CD4-positive, alpha-beta T cell treated with Interleukin-4 for 4 hours (primary cell): ENCODE data around the gene KIAA1958.

ENCODE experiments used
- DNase-seq: peaks from one replicate; pipeline ENCODE4 v3.0.0-alpha.2; 2020

The KIAA1958 gene

DNA sequence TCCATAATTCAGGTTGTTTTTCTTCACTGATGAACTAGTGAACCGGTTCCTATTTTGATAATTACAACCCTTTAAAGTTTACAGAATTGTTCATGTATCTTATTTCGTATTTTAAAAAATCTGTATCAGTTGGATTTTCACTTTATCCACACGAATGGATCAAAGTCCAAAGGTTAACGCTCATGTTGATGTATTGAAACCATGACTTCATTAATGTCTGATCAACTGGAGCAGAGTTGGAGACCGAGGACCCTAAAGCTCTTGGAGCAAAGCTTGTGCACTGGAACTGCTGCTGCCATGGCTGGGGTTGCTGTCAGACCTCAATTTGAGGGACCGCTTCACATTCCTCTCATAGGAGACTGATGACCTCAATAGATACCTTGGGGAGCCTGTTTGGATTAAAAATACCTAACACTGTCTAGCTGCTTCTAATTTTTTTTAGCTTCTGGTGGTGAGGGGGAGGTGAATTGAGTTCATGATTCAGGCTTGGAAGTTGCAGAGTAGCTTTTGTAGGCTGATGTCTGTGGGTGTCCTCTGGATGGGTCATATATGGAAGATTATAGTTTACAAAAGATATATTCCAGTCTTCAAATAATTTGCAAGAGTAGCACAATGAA lies 45.1 kb downstream of the KIAA1958 start:
- no peak for DNase-seq

GRCh38 chr9:112532427-112532826 lies 45.8 kb downstream of the KIAA1958 start:
- no peak for DNase-seq

- DNase-seq, result no peak
Observed at GRCh38 chr9:112533660-112534059, 47.0 kb downstream of the KIAA1958 start.

- no peak for DNase-seq
Observed at GRCh38 chr9:112535301-112535700, 48.7 kb downstream of the KIAA1958 start.

DNA sequence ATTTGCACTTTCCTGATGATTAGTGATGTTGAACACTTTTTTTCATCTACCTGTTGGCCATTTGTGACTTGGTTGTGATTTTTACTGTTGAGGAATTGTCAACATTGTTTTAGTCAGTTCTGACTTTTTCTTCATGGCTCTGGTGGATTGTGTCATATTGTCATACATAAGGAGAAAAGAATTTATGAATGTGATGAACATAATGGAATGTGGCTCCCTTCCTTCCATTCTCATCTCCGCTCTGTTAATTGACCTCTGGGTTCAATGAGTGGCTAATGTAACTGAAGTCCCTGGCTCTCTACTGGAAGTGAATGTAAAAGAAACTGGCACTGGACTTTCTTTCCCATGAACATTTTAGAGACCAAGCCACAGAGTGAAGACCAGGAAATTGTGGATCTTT lies 49.2 kb downstream of the KIAA1958 start:
- no peak for DNase-seq

GRCh38 chr9:112537561-112537960 lies 50.9 kb downstream of the KIAA1958 start:
- DNase-seq, result no peak

DNA sequence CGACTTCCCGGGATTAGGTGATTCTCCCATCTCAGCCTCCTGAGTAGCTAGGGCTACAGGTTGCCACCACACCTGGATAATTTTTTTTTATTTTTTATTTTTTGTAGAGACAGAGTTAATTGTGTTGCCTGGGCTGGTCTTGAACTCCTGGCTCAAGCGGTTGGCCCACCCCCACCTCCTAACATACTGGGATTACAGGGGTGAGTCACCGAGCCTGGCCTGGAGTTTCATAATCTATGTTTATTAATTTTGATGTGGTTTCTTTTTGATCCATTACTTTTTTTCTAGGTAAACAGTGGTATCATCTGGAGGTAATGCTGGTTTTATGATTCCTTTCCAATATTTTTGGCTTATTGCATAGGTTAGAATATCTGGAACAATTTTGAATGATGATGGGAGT lies 54.2 kb downstream of the KIAA1958 start:
- no peak for DNase-seq

- DNase-seq, result no peak
Observed at GRCh38 chr9:112541685-112542084, 55.1 kb downstream of the KIAA1958 start.

GRCh38 chr9:112542593-112543292 lies 56.1 kb downstream of the KIAA1958 start:
- no peak for DNase-seq

- no peak for DNase-seq
Observed at GRCh38 chr9:112544477-112544876, 57.9 kb downstream of the KIAA1958 start.

- no peak for DNase-seq
Observed at GRCh38 chr9:112545237-112545636, 58.6 kb downstream of the KIAA1958 start.

DNA sequence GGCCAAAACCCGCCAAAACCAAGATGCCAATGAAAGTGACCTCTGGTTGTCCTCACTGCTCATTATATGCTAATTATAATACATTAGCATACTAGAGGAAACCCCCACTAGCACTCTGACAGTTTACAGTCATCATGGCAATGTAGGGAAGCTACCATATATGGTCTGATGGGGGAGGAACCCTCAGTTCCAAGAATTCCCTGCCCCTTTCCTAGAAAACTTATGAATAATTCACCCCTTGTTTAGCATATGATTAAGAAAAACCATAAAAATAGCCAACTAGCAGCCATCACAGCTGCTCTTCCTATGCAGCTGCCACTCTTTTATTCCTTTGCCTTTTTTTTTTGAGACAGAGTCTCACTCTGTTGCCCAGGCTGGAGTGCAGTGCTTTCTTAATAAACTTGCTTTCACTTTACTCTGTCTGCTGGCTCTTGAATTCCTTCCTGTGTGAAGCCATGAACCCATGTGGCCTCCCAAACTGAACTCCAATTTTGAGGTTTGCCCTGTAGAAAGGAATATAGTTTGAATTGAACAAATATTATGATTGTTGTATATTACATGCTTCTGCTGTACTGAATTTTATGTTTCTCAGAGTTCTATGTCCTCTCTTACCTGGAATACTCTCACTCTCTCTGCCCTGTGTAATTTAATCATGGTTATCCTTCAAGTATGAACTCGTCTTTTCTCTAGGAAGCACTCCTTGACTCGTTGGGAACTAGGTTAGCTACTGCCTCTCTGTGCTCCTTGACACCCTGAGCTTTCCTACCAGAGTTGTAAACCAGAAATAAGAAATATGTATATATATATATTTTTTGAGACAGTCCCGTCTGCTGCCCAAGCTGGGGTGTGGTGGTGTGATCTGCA lies 59.8 kb downstream of the KIAA1958 start:
- DNase-seq, result no peak

DNA sequence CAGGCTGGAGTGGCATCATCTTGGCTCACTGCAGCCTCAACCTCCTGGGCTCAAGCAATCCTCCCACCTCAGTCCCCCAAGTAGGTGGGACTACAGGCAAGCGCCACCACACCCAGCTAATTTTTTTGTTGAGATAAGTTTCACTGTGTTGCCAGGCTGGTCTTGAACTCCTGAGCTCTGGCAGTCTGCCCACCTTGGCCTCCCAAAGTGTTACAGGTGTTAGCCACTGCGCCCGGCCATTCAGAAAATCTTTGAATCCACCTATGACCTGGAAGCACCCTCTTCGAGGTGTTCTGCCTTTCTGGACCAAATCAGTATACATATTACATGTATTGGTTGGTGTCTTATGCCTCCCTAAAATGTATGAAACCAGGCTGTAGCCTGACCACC lies 61.4 kb downstream of the KIAA1958 start:
- no peak for DNase-seq

- no peak for DNase-seq
Observed at GRCh38 chr9:112548836-112549595, 62.4 kb downstream of the KIAA1958 start.

GRCh38 chr9:112550531-112550930 lies 63.9 kb downstream of the KIAA1958 start:
- no peak for DNase-seq

- DNase-seq, result no peak
Observed at GRCh38 chr9:112551641-112552040, 65.0 kb downstream of the KIAA1958 start.

- DNase-seq, result no peak
Observed at GRCh38 chr9:112552229-112553056, 65.8 kb downstream of the KIAA1958 start.

DNA sequence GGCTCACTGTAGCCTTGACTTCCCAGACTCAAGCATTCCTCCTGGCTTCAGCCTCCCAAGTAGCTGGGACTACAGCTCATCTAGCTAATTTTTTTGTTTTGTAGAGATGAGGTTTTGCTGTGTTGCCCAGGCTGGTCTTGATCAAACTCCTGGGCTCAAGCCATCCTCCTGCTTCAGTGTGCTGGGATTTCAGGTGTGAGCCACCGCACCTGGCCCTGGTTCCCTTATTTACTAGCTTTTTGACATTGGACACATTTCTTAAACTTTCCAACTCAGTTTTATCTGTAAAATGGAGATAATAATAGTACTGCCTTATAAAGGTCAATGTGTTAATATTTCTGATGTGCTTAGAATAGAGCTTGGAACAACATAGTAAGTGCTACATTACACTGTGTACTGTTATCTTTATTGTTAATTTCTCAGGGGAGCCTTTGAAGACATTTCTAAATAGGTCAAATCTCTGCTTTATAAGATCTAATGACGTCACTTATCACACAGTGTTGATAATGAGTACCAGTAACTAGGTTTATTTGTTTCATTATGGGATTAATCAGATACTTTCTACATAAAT lies 66.7 kb downstream of the KIAA1958 start:
- DNase-seq, result no peak

DNA sequence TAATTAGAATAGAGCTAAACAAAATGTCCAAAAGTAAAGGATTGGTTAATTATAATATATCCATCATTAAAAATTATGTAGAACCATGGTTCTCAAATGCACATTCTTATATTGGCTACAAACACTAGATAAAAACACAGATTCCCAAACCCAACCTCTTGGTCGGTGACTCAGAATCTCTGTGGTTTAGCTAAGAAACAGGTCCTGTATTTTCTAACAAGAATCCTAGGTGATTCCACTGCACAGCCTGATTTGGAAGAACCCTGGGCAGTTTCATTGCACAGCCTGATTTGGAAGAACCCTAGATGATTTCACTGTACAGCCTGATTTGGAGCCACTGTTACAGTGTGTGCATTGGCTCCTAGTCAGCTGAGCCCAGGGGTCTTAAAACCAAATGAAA lies 67.9 kb downstream of the KIAA1958 start:
- no peak for DNase-seq

- no peak for DNase-seq
Observed at GRCh38 chr9:112555101-112555643, 68.5 kb downstream of the KIAA1958 start.

- DNase-seq, result no peak
Observed at GRCh38 chr9:112555844-112556482, 69.3 kb downstream of the KIAA1958 start.
